DOHH2 (cell line): ENCODE measurements around the gene BZW1.

Experiments used
- H3F3A ChIP-seq: fragments of 200-600 bp; sonication (generic), shearing (Covaris generic); 2 replicates; pipeline ENCODE4 v1.6.0; 2016; ENCODE audit warnings: antibody characterized with exemption, mild to moderate bottlenecking; ENCODE audit not compliant: control insufficient read depth, insufficient read depth
- H3K27ac ChIP-seq: fragments of 200-600 bp; sonication (generic); 2 replicates; pipeline ENCODE4 v1.5.1; 2014; ENCODE audit warnings: low read depth, mild to moderate bottlenecking, low read length, moderate library complexity
- H3K27me3 ChIP-seq: fragments of 200-600 bp; sonication (generic); 2 replicates; pipeline ENCODE4 v1.6.1; 2014; ENCODE audit warnings: mild to moderate bottlenecking, low read length, mixed read lengths; ENCODE audit not compliant: control insufficient read depth
- H3K36me3 ChIP-seq: fragments of 200-600 bp; sonication (generic); 2 replicates; pipeline ENCODE4 v1.6.1; 2014; ENCODE audit warnings: mild to moderate bottlenecking, low read length, moderate library complexity, mixed read lengths; ENCODE audit not compliant: control insufficient read depth
- H3K4me1 ChIP-seq: fragments of 200-600 bp; sonication (generic); 2 replicates; pipeline ENCODE4 v1.6.1; 2014; ENCODE audit warnings: mild to moderate bottlenecking, low read length, mixed read lengths; ENCODE audit not compliant: control insufficient read depth
- H3K4me2 ChIP-seq: fragments of 200-600 bp; sonication (generic); 2 replicates; pipeline ENCODE4 v1.6.0; 2014; ENCODE audit warnings: mild to moderate bottlenecking, low read length, moderate library complexity
- H3K4me3 ChIP-seq: fragments of 200-600 bp; sonication (generic); 2 replicates; pipeline ENCODE4 v1.5.1; 2014; ENCODE audit warnings: mild to moderate bottlenecking, low read length, mixed read lengths
- H3K79me2 ChIP-seq: fragments of 200-600 bp; sonication (generic); 2 replicates; pipeline ENCODE4 v1.6.1; 2014; ENCODE audit warnings: mild to moderate bottlenecking, low read length, mixed read lengths; ENCODE audit not compliant: control insufficient read depth
- H3K9me2 ChIP-seq: fragments of 200-600 bp; sonication (generic); replicated peaks from 2 replicates; pipeline ENCODE4 v1.6.1; 2014; ENCODE audit warnings: mild to moderate bottlenecking, low read length, mixed read lengths; ENCODE audit not compliant: control insufficient read depth
- H3K9me3 ChIP-seq: fragments of 200-600 bp; sonication (generic); 2 replicates; pipeline ENCODE4 v1.6.1; 2014; ENCODE audit warnings: antibody characterized with exemption, low read length, mixed read lengths; ENCODE audit not compliant: control insufficient read depth, insufficient read depth
- H4K20me1 ChIP-seq: fragments of 200-600 bp; sonication (generic); 2 replicates; pipeline ENCODE4 v1.6.0; 2014; ENCODE audit warnings: low read depth, mild to moderate bottlenecking, antibody characterized with exemption, low read length, moderate library complexity; ENCODE audit not compliant: control insufficient read depth, insufficient read depth
- CTCF ChIP-seq: fragments of 200-600 bp; sonication (generic); IDR thresholded peaks from one replicate; pipeline ENCODE4 v1.5.1; 2014; ENCODE audit warnings: antibody characterized with exemption, mild to moderate bottlenecking, low read depth, low read length; ENCODE audit not compliant: poor library complexity, severe bottlenecking
- EZH2phosphoT487 ChIP-seq: fragments of 200-600 bp; sonication (generic); IDR thresholded peaks from 2 replicates; pipeline ENCODE4 v1.6.1; 2017; ENCODE audit warnings: borderline replicate concordance, mild to moderate bottlenecking, antibody characterized with exemption, low read length, moderate library complexity, mixed read lengths

Gene BZW1

GRCh38 chr2:200856806-200857205 lies 45.1 kb downstream of the BZW1 start:
- peaks cover 99% of the 10 kb centered on the region for H3K36me3 ChIP-seq

GRCh38 chr2:200860092-200860795 lies 48.5 kb downstream of the BZW1 start:
- Histone ChIP-seq H3K9me3 (no peaks in the 10 kb centered on the region), H4K20me1 (peaks cover 33% of the 10 kb centered on the region), H3K79me2 (peaks cover 85% of the 10 kb centered on the region), H3K4me2 (0 out of 2 replicates have a peak overlapping the region, but pooled peaks have one; percentile 87), H3K27me3 (no peaks in the 10 kb centered on the region), H3K9me2 (no peaks in the 10 kb centered on the region), H3F3A (peaks cover 32% of the 10 kb centered on the region), H3K36me3 (peaks cover 90% of the 10 kb centered on the region), H3K27ac (no peak overlapping the region), H3K4me1 (peaks cover 21% of the 10 kb centered on the region), H3K4me3 (no peak overlapping the region)
- TF ChIP-seq EZH2phosphoT487, result no peak
- TF ChIP-seq CTCF, result no peak

More at GRCh38 chr2:200856806-200857205, 45.1 kb downstream of the BZW1 start:
- H3K9me2 ChIP-seq, result no peaks in the 10 kb centered on the region
- H3K4me3 ChIP-seq, result no peak overlapping the region
- H3K27me3 ChIP-seq, result no peaks in the 10 kb centered on the region
- no peak overlapping the region for H3K27ac ChIP-seq
- peaks cover 10% of the 10 kb centered on the region for H3K4me1 ChIP-seq
- H4K20me1 ChIP-seq, result peaks cover 25% of the 10 kb centered on the region
- no peak for TF ChIP-seq CTCF
- no peak for TF ChIP-seq EZH2phosphoT487
- no peaks in the 10 kb centered on the region for H3K9me3 ChIP-seq
- H3K4me2 ChIP-seq, result no peak overlapping the region
- peaks cover 60% of the 10 kb centered on the region for H3F3A ChIP-seq
- peaks cover 58% of the 10 kb centered on the region for H3K79me2 ChIP-seq

GRCh38 chr2:200861617-200862155 lies 50.0 kb downstream of the BZW1 start:
- peaks cover 32% of the 10 kb centered on the region for H3F3A ChIP-seq
- H3K36me3 ChIP-seq, result peaks cover 77% of the 10 kb centered on the region
- peaks cover 21% of the 10 kb centered on the region for H3K4me1 ChIP-seq
- peaks cover 79% of the 10 kb centered on the region for H3K79me2 ChIP-seq
- TF ChIP-seq CTCF, result no peak
- TF ChIP-seq EZH2phosphoT487, result no peak
- no peaks in the 10 kb centered on the region for H3K27me3 ChIP-seq
- H4K20me1 ChIP-seq, result peaks cover 33% of the 10 kb centered on the region
- peak overlapping the region; percentile 4; the same call in 1 of the 2 replicates for H3K27ac ChIP-seq
- no peaks in the 10 kb centered on the region for H3K9me2 ChIP-seq
- H3K4me3 ChIP-seq, result peak overlapping the region; percentile 98
- no peaks in the 10 kb centered on the region for H3K9me3 ChIP-seq
- H3K4me2 ChIP-seq, result peak overlapping the region; percentile 87
